ENCODE results near the gene MTMR3. TPM values are rescaled to one million over a fixed set of nuclear protein-coding genes. Genes with fewer than 3 reads are reported as not detected.

Gene MTMR3
- total RNA-seq, 1 donor: 26.9 TPM

DNA sequence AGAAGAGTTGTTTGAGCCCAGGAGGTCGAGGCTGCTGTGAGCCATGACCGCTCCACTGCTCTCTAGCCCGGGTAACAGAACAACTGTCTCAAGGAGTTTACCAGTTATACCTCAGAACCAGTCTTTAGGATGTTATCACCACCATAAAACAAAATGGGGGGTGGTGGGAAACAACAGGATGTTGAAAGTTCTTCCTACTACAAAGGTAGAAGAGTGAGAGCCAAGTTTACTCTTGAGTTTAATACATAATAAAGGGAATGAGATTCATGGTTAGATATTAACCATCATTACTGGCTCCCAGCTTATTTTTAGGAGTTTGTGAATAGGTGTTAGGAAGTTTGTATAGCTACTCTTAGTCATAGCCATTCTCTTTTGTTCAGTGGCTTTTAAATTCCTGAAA is 118.5 kb downstream of the MTMR3 start:
- TF ChIP-seq, protein P1, sequence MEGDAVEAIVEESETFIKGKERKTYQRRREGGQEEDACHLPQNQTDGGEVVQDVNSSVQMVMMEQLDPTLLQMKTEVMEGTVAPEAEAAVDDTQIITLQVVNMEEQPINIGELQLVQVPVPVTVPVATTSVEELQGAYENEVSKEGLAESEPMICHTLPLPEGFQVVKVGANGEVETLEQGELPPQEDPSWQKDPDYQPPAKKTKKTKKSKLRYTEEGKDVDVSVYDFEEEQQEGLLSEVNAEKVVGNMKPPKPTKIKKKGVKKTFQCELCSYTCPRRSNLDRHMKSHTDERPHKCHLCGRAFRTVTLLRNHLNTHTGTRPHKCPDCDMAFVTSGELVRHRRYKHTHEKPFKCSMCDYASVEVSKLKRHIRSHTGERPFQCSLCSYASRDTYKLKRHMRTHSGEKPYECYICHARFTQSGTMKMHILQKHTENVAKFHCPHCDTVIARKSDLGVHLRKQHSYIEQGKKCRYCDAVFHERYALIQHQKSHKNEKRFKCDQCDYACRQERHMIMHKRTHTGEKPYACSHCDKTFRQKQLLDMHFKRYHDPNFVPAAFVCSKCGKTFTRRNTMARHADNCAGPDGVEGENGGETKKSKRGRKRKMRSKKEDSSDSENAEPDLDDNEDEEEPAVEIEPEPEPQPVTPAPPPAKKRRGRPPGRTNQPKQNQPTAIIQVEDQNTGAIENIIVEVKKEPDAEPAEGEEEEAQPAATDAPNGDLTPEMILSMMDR (IDR thresholded peaks at IDR 0.05; ENCODE audit: insufficient read depth, low read length): no peak
- no peak overlapping the region for H3K4me3 ChIP-seq (ENCODE audit: low read depth, low read length)
- no peak for DNase-seq (ENCODE audit: low read depth)

DNA sequence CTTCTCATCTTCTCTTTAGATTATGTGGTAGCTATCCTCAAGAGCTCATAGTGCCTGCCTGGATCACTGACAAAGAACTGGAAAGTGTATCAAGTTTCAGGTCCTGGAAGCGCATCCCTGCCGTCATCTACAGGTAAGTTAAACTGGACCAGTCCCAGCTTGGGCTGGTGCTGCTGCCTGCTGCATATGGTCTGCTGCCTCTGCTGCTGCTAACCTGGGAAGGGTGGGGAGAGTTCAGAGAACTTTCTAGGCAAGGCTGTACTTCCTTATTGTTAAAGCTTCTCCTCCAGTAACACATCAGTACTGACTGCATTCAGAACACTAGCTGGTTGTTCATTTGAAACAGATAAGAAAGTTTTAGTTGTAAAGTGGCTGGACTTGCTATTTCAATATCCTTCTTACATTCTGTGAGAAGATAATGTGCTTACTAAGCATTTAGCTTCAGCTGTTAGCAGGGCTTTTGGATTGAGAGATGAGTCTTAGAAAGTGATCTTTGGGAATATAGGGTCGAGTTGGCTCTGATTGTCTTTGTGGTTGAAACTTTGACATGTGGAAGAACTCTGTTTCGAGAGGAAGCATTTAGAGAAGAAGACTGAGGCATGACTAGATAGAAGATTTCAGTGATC is 120.0 kb downstream of the MTMR3 start:
- no peak for DNase-seq (ENCODE audit: low read depth)
- no peak overlapping the region for H3K4me3 ChIP-seq (ENCODE audit: low read depth, low read length)
- TF ChIP-seq, protein P1 (IDR thresholded peaks at IDR 0.05; ENCODE audit: insufficient read depth, low read length): no peak

DNA sequence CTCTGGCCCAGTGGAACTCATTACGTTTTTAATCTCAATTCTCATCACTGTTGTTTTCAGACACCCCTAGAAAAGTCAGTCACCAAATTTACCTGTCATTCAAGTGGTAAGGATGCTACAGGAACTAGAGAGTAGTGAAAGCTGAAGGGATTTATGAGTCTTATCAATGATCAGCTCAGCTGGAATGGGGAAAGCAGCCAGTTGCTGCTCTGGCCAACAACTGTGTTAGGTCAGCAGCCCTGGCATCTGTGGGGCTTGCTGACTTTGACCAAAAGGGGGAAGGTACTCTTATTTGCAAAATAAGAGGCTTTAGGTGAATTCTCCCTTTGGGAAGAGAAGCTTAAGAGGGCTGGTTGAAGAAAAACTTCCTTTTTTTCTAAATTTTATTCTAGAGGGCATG is 121.1 kb downstream of the MTMR3 start:
- peak; percentile 34 for DNase-seq (ENCODE audit: low read depth)
- TF ChIP-seq, protein P1 (IDR thresholded peaks at IDR 0.05; ENCODE audit: insufficient read depth, low read length): no peak

DNA sequence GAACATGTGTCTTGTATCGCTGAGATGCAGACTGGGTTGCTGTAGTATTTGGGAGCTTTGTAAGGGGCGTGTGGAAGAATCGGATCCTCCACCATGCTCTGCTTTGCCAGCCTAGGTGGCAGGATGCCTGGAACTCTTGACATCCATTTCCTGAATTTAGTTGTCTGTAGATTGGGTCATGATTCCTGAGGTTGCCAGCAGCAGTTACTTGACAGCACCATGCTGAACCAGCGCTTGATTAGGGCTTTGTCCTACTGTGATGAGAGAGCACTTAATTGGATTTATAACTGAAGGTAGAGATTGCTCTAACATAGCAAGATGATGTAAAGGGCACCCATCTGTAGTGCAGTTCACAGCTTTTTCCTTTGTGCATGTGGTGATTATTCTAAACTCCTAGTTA is 121.7 kb downstream of the MTMR3 start:
- H3K4me3 ChIP-seq (ENCODE audit: low read depth, low read length): no peak overlapping the region
- TF ChIP-seq, protein P1 (IDR thresholded peaks at IDR 0.05; ENCODE audit: insufficient read depth, low read length): no peak
- DNase-seq (ENCODE audit: low read depth): peak; percentile 27

More for the DNA sequence above, 121.1 kb downstream of the MTMR3 start:
- H3K4me3 ChIP-seq (ENCODE audit: low read depth, low read length): no peak overlapping the region

DNA sequence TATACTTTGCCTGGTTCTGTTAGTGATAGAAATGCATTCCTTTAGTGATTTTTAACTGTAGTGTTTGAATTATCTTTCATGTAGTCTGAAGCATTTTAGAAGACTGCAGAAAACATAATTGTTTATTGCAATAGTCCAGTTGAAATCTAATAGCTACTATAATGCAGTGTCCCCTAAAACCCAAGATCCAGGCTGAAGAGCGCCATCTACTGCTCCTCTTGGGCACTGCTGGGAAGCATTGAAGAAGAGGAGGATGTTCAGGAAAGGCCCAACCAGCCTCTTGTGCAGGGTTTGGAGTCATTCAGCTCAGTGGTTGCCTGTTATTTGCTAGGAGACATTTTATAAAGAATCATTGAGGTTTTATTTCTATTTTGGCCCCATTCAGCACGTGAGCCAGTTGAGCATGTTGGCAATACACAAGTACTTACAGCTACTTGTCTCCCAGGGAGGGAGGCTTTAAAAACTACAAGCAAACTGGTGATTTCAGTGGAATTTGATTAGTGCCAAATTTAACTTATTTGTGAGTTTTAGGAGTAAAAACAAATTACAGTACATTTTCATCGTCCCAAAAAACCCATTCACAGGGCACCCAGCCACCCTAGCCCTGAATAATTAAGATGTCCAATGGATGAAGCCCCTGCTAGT is 122.4 kb downstream of the MTMR3 start:
- TF ChIP-seq, protein P1 (IDR thresholded peaks at IDR 0.05; ENCODE audit: insufficient read depth, low read length): peak; percentile 100
- H3K4me3 ChIP-seq (ENCODE audit: low read depth, low read length): no peak overlapping the region
- DNase-seq (ENCODE audit: low read depth): peak; percentile 80

DNA sequence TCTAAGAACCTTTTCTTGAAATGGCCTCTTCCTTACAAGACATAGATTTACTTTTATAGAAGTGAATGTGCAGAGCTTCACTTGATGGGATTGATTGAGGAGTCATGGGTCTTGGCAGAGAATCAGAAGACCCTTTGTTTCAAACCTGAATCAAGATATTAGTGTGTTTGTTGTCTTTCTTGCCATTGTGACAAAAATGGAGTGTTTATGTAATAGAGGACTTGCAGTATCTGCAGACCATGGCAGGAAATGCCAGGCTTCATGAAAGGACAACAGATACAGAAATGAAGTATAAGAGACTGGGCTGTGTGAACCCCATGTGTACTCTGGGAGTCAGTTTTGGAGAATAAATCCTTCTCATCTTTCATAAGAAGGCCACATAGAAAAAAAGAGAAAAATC is 124.4 kb downstream of the MTMR3 start:
- TF ChIP-seq, protein P1 (IDR thresholded peaks at IDR 0.05; ENCODE audit: insufficient read depth, low read length): no peak
- H3K4me3 ChIP-seq (ENCODE audit: low read depth, low read length): no peak overlapping the region
- no peak for DNase-seq (ENCODE audit: low read depth)
